Gastroesophageal sphincter (tissue), 4 donors: ENCODE data around the gene LRFN2. TPM values are rescaled to one million over a fixed set of nuclear protein-coding genes. Genes with fewer than 3 reads are reported as not detected.

ENCODE experiments used
- ATAC-seq: fragments of 150-250 bp; one replicate; pipeline ENCODE4 v1.9.1; 2016; ENCODE audit warnings: mild to moderate bottlenecking, moderate library complexity
- H3K27ac ChIP-seq, 4 donors: fragments of 200-600 bp; sonication (generic) in 3 of 4; 1 replicate in 3 of 4; 2 replicates in 1 of 4; pipeline ENCODE4 v1.5.1; 2016 to 2019
- H3K27me3 ChIP-seq: fragments of 200-600 bp; sonication (generic); one replicate; pipeline ENCODE4 v1.5.1; 2019
- H3K36me3 ChIP-seq, 2 donors: fragments of 200-600 bp; sonication (generic); one replicate each; pipeline ENCODE4 v1.5.1; 2019; ENCODE audit warnings: control low read depth in 1 of 2
- H3K4me1 ChIP-seq, 3 donors: fragments of 200-600 bp; sonication (generic); 1 replicate in 2 of 3; 2 replicates in 1 of 3; pipeline ENCODE4 v1.5.1; 2016 to 2019; ENCODE audit warnings: control low read depth in 2 of 3
- H3K4me3 ChIP-seq, 2 donors: fragments of 200-600 bp; sonication (generic); one replicate each; pipeline ENCODE4 v1.5.1; 2019; ENCODE audit warnings: mild to moderate bottlenecking in 1 of 2, moderate library complexity in 1 of 2
- H3K9me3 ChIP-seq, 3 donors: fragments of 200-600 bp; sonication (generic); one replicate each; pipeline ENCODE4 v1.5.1; 2017 to 2019; ENCODE audit warnings: control low read depth in 2 of 3
- CTCF ChIP-seq, 4 experiments: fragments of 200-600 bp in 2 of 4; fragments of 450-650 bp in 2 of 4; sonication (generic) in 1 of 4; IDR thresholded peaks; one replicate each; pipeline ENCODE4 v1.5.1; 2017 to 2019; ENCODE audit warnings: antibody characterized with exemption in 4 of 4, mild to moderate bottlenecking in 2 of 4, moderate library complexity in 2 of 4
- EP300 ChIP-seq: sonication (generic); formaldehyde crosslinking; IDR thresholded peaks from one replicate; pipeline ENCODE4 v1.6.1; 2017; ENCODE audit warnings: antibody characterized with exemption, mild to moderate bottlenecking
- POLR2A ChIP-seq, 2 donors: fragments of 450-650 bp; IDR thresholded peaks; one replicate each; pipeline ENCODE4 v1.6.1; 2017; ENCODE audit warnings: antibody characterized with exemption in 2 of 2, mild to moderate bottlenecking in 2 of 2, moderate library complexity in 1 of 2
- POLR2AphosphoS5 ChIP-seq: sonication (generic); formaldehyde crosslinking; IDR thresholded peaks from one replicate; pipeline ENCODE4 v1.6.1; 2017; ENCODE audit warnings: antibody characterized with exemption
- WGBS, 2 donors: methylation state at CpG; one replicate each; pipeline ENCODE4 v1.1.5; 2018; ENCODE audit warnings: low coverage in 1 of 2; 5-methylcytosine and 5-hydroxymethylcytosine counted together
- total RNA-seq, 4 donors: library from RNA; depleted of rRNA; stranded (reverse); fragments of >200 nt; gene quantifications; one replicate each; pipeline ENCODE4 v1.1.0, GENCODE V29; 2016

LRFN2 gene
- total RNA-seq, 4 donors from 2014 or later = 0.13 TPM; not detected in 3

- ATAC-seq = no peak
- no peak overlapping the region for H3K4me3 ChIP-seq
- TF ChIP-seq CTCF (IDR thresholded peaks at IDR 0.05) (no peak), EP300 (no peak), POLR2A (IDR thresholded peaks at IDR 0.05) (no peak), POLR2AphosphoS5 (no peak)
Measured at GRCh38 chr6:40444312-40444711, 142.9 kb downstream of the LRFN2 start.

GRCh38 chr6:40443842-40444241 lies 143.3 kb downstream of the LRFN2 start:
- TF ChIP-seq CTCF (IDR thresholded peaks at IDR 0.05) (no peak), POLR2AphosphoS5 (no peak), EP300 (no peak), POLR2A (IDR thresholded peaks at IDR 0.05) (no peak)
- ATAC-seq = no peak

More at GRCh38 chr6:40444312-40444711, 142.9 kb downstream of the LRFN2 start:
- Histone ChIP-seq H3K4me1 (no peaks in the 10 kb centered on the region), H3K27ac (no peak overlapping the region), H3K27me3 (no peaks in the 10 kb centered on the region), H3K9me3 (no peaks in the 10 kb centered on the region), H3K36me3 (no peaks in the 10 kb centered on the region)
- 70 to 74% methylated on average over 3 of the region's 3 CpGs for WGBS, 2 donors

GRCh38 chr6:40442591-40442990 lies 144.6 kb downstream of the LRFN2 start:
- H3K4me3 ChIP-seq = no peak overlapping the region
- H3K9me3 ChIP-seq = no peaks in the 10 kb centered on the region
- no CpG with 5 or more reads among the region's 3 CpGs for WGBS, 2 donors
- no peaks in the 10 kb centered on the region for H3K36me3 ChIP-seq
- H3K27me3 ChIP-seq = no peaks in the 10 kb centered on the region
- TF ChIP-seq CTCF (IDR thresholded peaks at IDR 0.05) (no peak), POLR2A (IDR thresholded peaks at IDR 0.05) (no peak), EP300 (no peak)
- ATAC-seq = no peak
- no peak overlapping the region for H3K27ac ChIP-seq
- H3K4me1 ChIP-seq = no peaks in the 10 kb centered on the region

More at GRCh38 chr6:40443842-40444241, 143.3 kb downstream of the LRFN2 start:
- no peaks in the 10 kb centered on the region for H3K4me1 ChIP-seq
- H3K9me3 ChIP-seq = no peaks in the 10 kb centered on the region
- H3K36me3 ChIP-seq = no peaks in the 10 kb centered on the region
- 92% methylated on average over 2 of the region's 2 CpGs; no CpG with 5 or more reads in 1 of the 2 donors for WGBS, 2 donors
- no peak overlapping the region for H3K4me3 ChIP-seq
- H3K27ac ChIP-seq = no peak overlapping the region
- no peaks in the 10 kb centered on the region for H3K27me3 ChIP-seq

GRCh38 chr6:40441150-40441549 lies 146.0 kb downstream of the LRFN2 start:
- no peaks in the 10 kb centered on the region for H3K9me3 ChIP-seq
- no peak overlapping the region for H3K4me3 ChIP-seq
- TF ChIP-seq CTCF (IDR thresholded peaks at IDR 0.05) = no peak
- no peak for TF ChIP-seq POLR2A (IDR thresholded peaks at IDR 0.05)
- TF ChIP-seq EP300 = no peak
- no peak for TF ChIP-seq POLR2AphosphoS5
- 81 to 86% methylated on average over 4 to 12 of the region's 12 CpGs for WGBS, 2 donors
- no peak for ATAC-seq
- no peaks in the 10 kb centered on the region for H3K27me3 ChIP-seq
- no peak overlapping the region for H3K27ac ChIP-seq
- H3K4me1 ChIP-seq = no peaks in the 10 kb centered on the region
- no peaks in the 10 kb centered on the region for H3K36me3 ChIP-seq

- no peaks in the 10 kb centered on the region for H3K27me3 ChIP-seq
- no peaks in the 10 kb centered on the region for H3K36me3 ChIP-seq
- no peak overlapping the region for H3K27ac ChIP-seq
- ATAC-seq = no peak
- WGBS, 2 donors = 57 to 62% methylated on average over 6 of the region's 6 CpGs
- H3K4me1 ChIP-seq = no peaks in the 10 kb centered on the region
- no peak for TF ChIP-seq CTCF (IDR thresholded peaks at IDR 0.05)
- TF ChIP-seq POLR2AphosphoS5 = no peak
- H3K4me3 ChIP-seq = no peak overlapping the region
- no peaks in the 10 kb centered on the region for H3K9me3 ChIP-seq
Measured at GRCh38 chr6:40440053-40440452, 147.1 kb downstream of the LRFN2 start.
